Caki2 (cell line): ENCODE results near the gene GPN2. TPM values are rescaled to one million over a fixed set of nuclear protein-coding genes. Genes with fewer than 3 reads are reported as not detected.
"Not testable (repeated sequence)": the region's sequence is repeated elsewhere in the genome, so short reads cannot be mapped to it uniquely, and the experiment has no call there.

ENCODE experiments used
- DNase-seq: peaks from one replicate; pipeline ENCODE4 v3.0.0-alpha.2; 2015; ENCODE audit warnings: low read depth
- in situ Hi-C: cut with HindIII; loops from 2 replicates; pipeline ENCODE4 v1.10.0; 2016; ENCODE audit warnings: low sequenced_read_pairs, low pct_unique_long_range_greater_than_20kb, mixed read lengths
- total RNA-seq: library from RNA; depleted of rRNA; stranded (reverse); fragments of >200 nt; shearing (Covaris generic); gene quantifications from 2 replicates; pipeline ENCODE4 v1.2.3, GENCODE V29; 2014; ENCODE audit warnings: low replicate concordance

Gene GPN2
- total RNA-seq, 1 experiment from 2014 or later, result 16.9 TPM

DNA sequence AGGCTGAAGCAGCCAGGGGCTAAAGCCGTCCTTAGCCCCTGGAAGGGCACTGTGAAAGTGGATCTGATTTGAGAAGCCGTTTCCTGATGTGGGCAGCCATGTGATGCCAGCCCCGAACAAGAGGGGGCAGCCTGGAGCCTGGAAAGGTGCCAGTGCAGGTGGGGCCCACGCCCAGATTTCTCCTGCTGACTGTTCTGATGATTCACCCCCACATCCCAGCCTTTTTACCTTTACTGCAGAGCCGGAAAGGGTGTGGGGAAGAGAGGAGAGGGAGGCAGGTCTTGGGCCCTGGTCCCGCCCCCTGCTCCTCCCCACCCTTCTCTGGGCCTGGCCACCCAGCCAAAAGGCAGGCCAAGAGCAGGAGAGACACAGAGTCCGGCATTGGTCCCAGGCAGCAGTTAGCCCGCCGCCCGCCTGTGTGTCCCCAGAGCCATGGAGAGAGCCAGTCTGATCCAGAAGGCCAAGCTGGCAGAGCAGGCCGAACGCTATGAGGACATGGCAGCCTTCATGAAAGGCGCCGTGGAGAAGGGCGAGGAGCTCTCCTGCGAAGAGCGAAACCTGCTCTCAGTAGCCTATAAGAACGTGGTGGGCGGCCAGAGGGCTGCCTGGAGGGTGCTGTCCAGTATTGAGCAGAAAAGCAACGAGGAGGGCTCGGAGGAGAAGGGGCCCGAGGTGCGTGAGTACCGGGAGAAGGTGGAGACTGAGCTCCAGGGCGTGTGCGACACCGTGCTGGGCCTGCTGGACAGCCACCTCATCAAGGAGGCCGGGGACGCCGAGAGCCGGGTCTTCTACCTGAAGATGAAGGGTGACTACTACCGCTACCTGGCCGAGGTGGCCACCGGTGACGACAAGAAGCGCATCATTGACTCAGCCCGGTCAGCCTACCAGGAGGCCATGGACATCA, 27.1 kb downstream of the GPN2 start, which contains the start of gene SFN:
SFN (plus strand) TSS at position 369 of the 904 bp plus-strand sequence; CDS start at position 433, 64 bp downstream.
- DNase-seq, result peak; percentile 99
- in situ Hi-C loops, result no loop called here

DNA sequence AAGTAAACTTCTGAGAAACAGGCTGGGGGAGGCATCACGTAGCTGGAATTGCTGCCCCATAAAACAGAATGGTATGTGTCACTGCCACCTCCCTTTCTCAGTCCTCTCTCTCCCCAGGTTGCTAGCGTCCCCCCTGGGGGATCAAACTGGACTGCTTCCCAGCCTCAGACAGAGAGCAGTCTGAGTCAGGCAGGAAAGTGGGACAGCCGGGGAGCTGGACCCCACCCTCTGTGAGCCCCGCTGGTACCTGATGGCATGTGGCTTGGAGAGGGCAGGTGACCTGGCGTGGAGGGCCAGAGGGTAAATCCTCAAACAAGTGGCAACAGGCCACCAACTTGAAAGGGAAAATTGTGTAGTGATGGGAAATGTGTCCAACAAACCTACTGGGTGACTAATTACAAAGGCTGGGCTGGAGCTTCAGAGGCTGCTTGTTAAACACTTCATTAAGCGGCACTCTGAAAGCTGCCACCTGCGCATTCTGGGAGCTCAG, 28.1 kb downstream of the GPN2 start:
- DNase-seq, result peak; percentile 68
- in situ Hi-C loops, result no loop called here

DNA sequence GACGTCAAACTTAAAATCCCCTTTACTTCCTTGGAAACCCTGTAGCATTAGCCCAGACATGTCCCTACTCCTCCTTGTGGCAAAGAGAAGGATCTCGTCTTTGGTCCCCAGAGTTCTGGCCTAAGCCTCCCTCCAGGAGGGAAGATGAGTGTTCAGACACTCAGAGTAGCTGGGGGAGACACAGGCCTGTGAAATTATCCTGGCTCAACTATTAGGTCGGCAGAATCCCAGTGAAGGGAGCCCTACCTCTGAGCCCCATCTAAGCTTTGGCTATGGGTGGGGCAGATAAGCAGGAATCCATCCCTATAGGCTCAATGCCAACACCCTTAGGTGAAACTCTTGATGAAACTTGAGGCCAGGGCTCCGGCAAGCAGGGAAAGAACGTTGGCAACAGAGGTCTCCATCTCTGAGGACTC, 28.8 kb downstream of the GPN2 start:
- no peak for DNase-seq
- in situ Hi-C loops, result no loop called here

DNA sequence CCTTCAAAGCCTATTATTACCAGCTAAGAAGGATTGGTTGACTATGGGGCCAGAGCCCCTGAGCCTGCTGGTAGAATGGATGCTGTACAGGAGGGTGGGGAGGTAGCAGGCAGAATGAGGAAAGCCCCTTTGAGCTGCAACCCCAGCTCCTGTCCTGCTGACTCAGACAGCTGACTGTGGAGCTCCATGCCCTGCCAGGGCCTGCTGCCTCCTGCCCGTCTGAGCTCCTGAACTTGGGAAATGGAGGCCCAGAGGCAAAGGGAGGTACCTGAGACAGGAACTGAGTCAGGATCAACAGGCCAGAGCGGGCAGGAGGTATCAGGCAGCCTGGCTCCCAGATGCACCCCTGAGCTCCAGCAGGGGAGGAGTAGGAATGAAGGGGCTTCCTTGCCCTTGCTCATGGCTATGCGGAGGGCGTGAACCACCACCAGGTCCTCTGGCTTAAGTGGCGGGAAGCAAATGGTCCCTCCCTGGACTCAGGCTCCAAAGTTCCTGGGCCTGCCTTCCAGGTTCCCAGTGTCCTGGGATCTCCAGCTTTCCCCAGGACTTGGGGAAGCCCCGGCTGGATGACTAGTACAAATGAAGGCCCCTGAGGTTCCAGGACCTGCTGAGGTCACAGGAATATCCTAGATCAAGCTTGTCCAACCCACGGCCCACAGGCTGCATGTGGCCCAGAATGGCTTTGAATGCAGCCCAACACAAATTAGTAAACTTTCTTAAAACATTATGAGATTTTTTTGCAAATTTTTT, 31.0 kb downstream of the GPN2 start:
- in situ Hi-C loops, result no loop called here
- DNase-seq, result no peak

DNA sequence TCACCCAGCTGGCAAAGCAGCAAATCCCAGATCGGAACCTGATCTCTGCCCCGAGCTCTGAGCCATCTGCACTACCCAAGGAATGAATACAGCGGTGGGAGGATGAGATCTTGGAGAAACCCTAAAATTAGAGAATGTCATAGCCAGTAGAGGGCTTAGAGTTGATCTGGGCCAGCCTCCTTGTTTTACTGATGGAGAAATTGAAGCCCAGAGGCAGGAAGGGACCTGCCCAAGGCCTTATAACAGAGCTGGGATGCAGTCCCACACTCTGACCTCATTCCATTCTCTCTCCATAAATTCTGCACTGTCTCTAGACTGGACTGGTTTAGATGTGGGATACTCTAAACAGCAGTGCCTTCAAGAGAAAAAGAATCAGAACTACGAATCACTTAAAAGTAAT, 31.9 kb downstream of the GPN2 start:
- DNase-seq, result no peak
- in situ Hi-C loops, result no loop called here

DNA sequence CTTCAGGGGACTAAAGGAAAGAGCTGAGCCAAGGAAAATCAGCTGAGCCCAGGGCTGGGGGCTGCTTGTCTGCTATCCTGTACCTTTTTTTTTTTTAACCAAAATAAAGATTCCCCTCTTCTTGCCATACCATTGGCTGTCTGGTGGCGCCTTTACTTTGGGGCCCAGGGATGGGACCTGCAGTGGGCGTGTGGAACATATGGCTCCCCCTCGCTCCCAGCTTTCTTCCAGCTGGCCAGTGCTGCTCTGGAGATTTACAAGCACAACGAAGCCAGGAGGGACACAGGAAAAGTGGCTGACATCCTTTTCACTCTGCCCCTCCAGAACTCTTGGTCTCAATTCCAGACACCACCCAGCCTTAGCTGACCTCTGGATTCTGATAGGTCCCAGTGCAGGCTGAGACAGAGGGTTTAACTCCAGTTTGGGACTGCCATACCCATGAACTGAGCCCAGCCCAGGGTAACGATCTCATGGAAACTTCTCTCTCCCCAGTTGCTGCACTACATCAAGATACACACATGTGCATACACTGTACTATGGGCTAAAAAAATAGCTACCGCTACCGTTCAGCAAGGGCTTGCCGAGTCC, 32.5 kb downstream of the GPN2 start:
- no peak for DNase-seq

DNA sequence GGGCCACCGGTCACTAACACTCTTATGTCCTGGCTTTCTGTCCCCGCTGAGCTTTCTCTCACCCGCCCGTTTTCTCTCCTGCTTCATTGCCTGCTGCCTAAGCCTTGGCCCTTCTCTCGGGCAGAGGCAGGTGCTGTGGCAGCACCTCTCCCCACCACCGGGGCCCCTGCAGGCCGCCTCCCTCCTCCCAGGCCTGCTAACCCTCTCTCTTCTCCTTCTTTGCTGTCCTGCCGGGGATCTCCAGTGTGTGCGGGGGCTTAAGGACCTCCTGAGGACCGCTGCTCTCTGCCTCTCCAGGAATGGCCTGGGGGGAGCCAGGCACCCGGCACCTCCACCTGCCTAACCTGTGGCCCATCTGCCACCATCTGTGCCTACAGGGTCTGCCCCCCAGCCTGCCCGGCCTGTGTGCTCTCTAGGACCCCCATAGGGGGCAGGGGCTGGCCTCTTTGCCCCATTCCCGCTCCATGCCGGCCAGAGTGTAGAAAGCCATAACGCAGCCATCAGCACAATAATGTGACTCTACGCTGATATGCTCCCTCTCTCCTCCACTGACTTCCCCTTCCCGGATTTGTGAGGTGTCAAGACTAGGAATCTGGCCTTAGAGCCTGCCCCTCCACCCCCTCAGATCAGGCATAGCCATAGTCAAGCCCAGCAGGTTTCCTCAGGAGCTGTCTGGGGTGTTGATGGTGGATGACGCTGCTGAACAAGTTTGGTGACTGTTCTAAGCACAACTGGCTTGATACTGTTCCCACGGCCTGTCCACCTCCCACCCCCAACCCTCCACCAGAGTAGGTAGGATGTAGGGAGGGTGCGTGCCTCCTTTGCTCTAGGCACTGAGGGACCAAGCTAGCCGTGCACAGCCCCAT, 33.2 kb downstream of the GPN2 start:
- DNase-seq, result no peak
- in situ Hi-C loops, result no loop called here

More for the DNA sequence above, 32.5 kb downstream of the GPN2 start:
- in situ Hi-C loops, result no loop called here

DNA sequence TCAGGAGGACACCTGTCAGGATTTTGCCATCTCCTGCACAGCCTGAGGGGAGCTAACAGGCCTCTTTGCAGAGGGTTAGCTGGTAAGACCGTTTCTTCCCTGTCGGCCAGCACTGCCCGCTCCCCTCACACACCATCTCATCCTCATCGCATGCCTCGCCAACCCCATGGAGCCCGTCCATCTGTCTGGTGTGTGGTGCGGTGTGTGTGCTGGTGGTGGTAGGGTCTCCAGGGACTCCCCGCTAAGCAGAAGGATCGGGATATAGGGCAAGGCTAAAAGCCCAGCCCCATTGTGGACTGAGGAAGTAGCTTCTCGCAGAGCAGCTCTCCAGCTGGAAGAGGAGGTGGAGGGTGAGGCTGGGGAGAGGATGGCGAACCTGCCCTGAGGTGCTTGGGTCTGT, 33.9 kb downstream of the GPN2 start:
- in situ Hi-C loops, result no loop called here
- DNase-seq, result no peak

DNA sequence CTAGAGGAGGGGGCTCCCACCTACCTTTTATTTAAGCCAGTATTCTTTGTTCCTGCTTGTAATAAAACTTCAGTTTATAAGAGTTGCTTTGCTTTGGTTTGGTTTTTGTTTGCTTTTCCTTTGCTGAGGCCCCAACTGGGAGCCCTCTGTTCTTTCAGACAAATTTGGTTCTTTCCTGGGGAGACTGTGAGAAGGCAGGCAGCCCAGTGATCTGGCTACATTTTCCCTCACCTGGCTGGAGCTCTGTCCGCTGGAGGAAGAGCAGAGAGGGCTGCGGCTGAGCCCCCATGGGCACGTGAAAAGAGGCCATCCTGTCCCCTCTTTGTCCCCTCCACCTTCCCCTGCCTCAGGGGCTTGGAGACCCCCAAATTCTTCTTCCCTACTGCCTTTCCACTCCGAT, 34.4 kb downstream of the GPN2 start:
- DNase-seq, result no peak
- in situ Hi-C loops, result no loop called here

DNA sequence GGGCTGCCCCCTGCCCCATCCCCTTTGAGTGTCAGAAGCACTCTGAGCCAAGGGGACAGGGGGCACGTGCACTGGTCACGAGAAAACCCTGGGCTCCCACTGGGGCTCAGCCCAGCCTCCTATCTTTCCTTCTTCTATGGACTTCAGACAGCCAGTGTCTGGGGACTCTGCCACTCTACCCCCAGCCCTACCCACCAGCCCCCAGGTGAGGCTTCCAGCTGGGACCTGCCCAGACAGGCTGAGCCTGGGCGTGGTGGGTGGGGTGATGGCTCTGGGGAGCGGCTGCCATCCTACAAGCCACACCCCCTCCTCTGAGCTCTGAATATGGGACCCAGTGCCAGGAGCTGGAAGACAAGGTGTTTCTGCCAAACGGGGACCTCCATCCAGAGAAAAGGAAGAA, 35.2 kb downstream of the GPN2 start:
- in situ Hi-C loops, result no loop called here
- no peak for DNase-seq

DNA sequence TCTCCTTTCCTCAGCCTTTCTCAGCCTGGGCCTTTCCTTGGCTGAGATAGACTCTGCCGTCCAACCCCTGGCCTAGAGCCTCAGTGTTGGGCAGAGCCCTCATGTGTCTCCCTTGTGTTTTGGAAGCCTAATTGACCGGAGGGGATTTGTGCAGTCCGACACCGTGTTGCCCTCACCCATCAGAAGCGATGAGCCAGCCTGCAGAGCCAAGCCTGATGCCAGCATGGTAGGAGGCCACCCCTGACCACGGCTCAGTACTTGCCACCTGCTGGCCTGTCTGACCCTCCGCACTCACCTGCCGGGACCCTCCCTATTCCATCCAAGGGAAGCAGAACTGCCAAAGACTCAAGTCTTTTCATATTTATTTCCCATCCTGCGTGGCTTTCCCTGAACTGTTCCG, 36.5 kb downstream of the GPN2 start:
- no peak for DNase-seq
- in situ Hi-C loops, result no loop called here

DNA sequence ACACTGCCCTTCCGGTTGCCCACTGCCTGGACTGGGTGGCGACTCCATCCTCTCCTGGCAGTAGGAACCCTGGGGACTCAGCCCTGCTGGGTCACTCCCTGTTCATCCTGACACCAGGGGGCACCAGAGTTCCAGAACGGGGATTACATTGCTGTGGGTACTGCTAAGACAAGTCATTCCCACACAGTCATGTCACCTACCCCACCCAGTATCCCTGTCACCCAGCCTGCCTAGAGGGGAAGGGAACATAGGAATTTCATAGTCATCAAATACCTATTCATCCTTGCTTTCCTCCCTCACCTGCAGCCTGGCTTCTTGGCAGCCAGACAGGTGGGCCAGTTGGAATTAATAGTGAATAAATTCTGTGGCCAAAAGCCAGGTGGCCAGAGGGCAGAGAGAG, 36.9 kb downstream of the GPN2 start:
- in situ Hi-C loops, result no loop called here
- peak; percentile 87 for DNase-seq

DNA sequence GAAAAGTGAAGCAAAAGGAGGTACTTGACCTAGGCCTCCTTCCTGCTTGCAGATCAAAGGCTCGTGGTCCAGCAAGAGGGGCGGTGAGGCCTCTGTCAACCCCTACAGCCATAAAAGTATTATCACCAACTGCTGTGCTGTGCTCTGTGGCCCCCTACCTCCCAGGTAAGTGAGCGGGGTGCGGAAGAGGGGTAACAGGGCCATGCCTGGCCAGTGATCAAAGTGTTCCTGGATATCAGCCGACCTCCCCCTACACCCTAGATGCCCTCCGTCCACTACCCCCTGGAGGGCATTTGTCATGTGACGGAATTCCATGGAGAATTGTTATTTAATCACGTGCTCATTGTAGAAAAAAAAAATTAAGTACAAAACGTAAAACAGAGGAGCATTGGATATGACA, 37.4 kb downstream of the GPN2 start:
- no peak for DNase-seq
- in situ Hi-C loops, result no loop called here

DNA sequence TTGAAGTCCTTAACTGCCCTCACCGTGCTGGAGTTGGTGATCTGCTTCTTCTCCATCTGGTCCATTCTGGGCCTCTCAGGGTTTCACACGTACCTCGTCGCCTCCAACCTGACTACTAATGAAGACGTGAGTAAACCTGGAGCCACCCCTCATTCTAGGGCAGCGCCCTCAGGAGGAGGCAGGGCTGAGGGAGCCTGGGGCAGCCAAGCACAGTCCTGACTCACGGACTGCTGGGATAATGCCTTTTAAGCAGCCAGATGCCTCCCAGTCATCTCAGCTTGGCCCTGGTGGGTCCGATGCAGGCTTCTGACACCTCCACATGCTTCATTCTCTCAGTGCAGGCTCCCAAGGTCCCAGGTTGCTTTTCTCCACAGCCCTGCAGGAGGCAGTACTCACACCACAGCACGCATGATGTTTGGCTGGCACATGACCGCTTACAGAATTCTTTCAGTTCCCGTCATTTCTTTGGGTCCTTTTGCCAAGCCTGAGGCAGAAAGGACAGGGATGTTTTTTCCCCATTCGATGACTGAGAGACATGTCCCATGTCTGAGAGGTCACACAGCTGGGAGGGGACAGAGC, 38.9 kb downstream of the GPN2 start:
- DNase-seq, result no peak
- in situ Hi-C loops, result no loop called here

DNA sequence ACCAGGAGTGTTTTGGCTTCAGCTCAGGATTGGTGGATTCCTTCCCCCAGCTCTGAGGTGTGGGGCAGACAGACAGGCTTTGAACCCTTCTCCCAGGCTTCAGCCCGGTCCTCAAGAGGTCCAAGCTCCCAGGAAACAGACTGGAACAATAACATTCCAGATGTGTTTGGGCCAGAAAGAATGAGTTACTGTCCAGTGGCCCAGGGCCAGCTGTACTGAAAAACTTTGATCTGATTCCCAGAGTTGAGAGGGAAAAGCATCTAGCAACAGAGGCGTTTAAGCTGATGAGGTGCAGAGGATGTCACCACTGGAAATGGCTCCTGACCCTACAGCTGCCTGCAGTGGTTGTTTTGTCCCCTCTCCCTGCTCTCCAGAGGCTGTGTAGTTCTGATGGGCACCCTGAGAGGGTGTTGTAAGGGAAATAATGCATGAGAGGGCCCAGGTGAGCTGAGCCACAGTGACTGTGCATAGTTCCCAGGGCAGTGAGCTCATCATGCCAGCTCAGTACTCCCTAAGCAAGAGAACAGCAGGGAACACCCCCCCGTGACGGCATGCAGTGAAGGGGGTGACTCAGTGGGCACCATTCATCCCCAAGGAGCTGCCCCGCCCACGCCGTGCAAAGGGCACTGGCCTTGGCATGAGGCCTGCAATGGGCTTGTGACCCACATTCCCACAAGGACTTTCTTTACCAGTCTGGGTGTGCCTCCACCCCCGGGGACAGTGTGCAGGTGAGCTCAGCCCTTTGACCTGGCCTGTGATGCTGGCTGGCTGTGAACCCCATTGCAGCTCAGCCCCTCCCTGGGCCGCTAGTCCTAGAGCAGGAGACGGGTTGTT, 40.9 kb downstream of the GPN2 start:
- DNase-seq, result peak; percentile 99
- in situ Hi-C loops, result no loop called here

DNA sequence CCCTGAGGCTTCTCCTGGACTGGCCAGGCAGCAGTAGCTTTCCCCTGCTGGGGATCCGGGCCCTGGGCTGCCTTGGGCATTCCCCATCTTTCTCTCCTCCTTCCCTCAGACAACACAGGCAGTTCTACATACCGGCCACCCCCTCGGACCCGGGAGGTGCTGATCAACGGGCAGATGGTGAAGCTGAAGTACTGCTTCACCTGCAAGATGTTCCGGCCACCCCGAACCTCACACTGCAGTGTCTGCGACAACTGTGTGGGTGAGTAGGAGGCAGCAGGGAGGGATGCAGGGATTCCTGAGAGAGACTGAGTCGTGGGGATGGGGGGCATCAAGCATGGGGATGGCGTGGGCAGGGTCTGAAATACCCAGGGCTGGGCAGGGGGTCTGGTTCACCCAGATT, 41.6 kb downstream of the GPN2 start:
- in situ Hi-C loops, result no loop called here
- DNase-seq, result no peak

DNA sequence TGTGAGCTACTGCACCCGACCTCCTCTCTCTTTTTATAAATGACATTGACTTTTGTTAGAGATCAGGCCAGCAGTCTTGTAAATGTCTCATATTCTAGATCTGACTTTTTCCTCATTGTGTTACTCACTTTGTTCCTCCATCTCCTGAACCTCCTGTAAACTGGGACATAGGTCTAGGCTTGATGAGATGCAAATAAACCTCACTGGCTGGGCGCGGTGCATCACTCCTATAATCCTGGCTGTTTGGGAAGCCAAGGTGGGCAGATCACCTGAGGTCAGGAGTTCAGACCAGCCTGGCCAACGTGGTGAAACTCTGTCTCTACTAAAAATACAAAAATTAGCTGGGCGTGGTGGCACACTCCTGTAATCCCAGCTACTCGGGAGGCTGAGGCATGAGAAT, 42.3 kb downstream of the GPN2 start:
- in situ Hi-C loops, DNase-seq: not testable (repeated sequence)
